HG03575 (cell line): ENCODE data around the gene RUNX2.
"Not testable (repeated sequence)": the region's sequence is repeated elsewhere in the genome, so short reads cannot be mapped to it uniquely, and the experiment has no call there.

Experiments
- ATAC-seq: cut with Tn5 transposase; IDR thresholded peaks from one replicate; pipeline ENCODE4 v1.9.1; 2021; ENCODE audit not compliant: unreplicated experiment, insufficient number of reproducible peaks, low FRiP score; ENCODE audit errors: extremely low read depth

RUNX2 gene

DNA sequence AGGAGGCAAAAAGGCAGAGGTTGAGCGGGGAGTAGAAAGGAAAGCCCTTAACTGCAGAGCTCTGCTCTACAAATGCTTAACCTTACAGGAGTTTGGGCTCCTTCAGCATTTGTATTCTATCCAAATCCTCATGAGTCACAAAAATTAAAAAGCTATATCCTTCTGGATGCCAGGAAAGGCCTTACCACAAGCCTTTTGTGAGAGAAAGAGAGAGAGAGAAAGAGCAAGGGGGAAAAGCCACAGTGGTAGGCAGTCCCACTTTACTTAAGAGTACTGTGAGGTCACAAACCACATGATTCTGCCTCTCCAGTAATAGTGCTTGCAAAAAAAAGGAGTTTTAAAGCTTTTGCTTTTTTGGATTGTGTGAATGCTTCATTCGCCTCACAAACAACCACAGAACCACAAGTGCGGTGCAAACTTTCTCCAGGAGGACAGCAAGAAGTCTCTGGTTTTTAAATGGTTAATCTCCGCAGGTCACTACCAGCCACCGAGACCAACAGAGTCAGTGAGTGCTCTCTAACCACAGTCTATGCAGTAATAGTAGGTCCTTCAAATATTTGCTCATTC lies at the start of gene RUNX2:
TSS of gene RUNX2 (plus strand) at position 375 of the 567 bp plus-strand sequence. CDS start 397 bp downstream, outside the sequence.
- no peak for ATAC-seq

DNA sequence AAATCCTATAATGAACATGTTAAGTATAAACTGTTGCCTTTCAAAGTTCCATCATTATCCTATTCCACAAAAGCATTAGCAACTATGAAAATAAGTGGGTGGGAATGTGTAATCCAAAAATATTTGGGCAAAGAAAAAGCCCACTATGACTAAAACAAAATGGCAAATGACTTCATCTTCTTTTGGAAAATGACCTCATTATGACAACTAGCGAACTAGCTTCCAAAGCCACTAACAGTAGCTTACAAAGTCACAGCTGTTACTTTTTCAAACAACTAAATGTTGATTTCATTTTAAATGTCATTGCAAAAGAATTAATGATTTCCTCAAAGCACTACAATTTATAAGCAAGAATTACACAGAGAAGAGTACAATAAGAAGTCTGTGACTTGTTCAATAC lies 49.8 kb upstream of the RUNX2 start:
- ATAC-seq, result no peak

DNA sequence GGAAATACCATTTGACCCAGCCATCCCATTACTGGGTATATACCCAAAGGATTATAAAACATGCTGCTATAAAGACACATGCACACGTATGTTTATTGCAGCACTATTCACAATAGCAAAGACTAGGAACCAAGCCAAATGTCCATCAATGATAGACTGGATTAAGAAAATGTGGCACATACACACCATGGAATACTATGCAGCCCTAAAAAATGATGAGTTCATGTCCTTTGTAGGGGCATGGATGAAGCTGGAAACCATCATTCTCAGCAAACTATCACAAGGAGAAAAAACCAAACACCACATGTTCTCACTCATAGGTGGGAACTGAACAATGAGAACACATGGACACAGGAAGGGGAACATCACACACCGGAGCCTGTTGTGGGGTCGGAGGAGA lies 41.4 kb upstream of the RUNX2 start:
- ATAC-seq, result not testable (repeated sequence)

DNA sequence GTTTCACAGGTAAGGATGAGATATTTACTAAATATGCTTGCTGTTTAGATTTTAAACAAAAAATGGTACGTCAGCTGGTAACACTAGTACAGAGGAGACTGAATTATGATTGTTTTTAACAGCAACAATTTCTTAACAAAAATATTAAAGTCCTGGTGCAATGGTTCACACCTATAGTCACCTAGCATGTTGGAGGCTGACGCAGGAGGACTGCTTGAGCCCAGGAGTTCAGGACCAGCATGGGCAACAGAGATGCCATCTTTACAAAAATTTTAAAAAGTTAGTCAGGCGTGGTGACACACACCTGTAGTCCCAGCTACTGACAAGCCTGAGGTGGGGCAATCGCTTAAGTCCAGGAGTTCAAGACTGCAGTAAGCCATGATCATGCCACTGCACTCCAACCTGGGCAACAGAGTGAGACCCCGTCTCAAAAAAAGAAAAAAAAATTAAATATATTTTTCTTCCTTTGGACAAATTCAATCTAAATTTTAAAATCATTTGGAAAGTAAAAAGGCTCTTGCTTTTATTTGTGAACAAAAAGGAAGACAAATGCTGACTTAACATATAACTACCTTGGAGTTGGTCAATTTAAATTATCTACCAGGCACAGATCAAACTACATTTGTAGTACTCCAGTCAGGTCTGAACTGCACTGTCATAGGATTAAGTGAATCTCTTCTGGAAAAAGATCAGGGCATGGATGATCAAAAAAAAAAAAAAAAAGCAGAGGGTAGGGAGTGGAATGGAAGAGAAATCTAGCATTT lies 38.2 kb upstream of the RUNX2 start:
- no peak for ATAC-seq

DNA sequence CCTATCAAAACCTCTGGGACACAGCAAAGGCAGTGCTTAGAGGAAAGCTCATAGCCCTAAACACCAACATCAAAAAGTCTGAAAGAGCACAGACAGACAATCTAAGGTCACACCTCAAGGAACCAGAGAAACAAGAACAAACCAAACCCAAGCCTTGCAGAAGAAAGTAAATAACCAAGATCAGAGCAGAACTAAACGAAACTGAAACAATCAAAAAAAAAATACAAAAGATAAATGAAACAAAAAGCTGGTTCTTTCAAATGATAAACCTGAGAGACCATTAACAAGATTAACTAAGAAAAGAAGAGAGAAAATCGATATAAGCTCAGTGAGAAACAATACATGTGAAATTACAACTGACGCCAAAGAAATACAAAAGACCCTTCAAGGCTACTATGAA lies 34.8 kb upstream of the RUNX2 start:
- ATAC-seq, result no peak

DNA sequence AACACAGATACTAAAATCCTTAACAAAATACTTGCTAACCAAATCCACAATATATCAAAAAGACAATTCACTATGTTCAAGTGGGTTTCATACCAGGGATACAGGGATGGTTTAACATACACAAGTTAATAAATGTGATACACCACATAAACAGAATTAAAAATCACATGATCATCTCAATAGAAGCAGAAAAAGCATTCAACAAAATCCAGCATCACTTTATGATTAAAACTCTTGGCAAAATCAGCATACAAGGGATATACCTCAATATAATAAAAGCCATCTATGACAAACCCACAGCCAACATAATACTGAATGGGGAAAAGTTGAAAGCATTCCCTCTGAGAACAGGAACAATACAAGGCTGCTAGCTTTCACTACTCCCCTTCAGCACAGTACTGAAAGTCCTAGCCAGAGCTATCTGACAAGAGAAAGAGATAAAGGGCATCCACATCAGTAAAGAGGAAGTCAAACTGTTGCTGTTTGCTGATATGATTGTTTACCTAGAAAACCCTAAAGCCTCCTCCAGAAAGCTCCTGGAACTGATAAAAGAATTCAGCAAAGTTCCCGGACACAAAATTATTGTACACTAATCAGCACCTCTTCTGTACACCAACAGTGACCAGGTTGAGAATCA lies 33.9 kb upstream of the RUNX2 start:
- ATAC-seq, result not testable (repeated sequence)

DNA sequence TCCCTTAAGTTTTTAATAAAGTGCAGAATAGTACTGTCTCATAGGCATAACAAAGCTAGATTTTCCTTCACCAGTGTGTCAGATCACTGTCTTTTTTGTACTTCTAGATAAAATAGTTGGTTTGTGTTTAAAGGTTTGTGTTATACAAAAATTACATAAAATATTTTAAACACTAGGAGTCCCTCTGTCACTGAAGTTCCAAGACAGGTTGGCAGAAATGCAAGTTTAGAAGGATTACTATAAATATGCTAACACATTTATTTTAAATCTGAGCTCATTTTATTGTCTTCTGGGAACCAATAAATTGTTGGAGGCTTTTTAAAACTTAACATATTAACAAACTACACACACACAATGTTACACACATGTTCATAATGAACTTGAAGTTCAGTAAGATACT lies 30.8 kb upstream of the RUNX2 start:
- no peak for ATAC-seq

DNA sequence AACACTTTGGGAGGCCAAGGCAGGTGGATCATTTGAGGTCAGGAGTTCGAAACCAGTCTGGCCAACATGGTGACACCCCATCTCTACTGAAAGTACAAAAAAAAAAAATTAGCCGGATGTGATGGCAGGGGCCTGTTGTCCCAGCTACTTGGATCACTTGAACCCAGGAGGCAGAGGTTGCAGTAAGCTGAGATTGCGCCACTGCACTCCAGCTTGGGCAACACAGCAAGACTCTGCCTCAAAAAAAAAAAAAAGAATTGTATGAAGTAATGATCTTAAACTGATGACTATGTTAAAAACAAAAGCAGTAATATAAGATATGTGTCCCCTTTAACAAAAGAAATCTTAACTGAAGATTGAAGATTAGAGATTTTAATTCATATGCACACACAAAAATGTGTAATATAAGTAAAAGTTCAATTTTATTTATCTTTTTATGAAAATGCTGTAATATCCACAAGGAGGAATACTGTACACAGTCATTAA lies 29.0 kb upstream of the RUNX2 start:
- no peak for ATAC-seq

DNA sequence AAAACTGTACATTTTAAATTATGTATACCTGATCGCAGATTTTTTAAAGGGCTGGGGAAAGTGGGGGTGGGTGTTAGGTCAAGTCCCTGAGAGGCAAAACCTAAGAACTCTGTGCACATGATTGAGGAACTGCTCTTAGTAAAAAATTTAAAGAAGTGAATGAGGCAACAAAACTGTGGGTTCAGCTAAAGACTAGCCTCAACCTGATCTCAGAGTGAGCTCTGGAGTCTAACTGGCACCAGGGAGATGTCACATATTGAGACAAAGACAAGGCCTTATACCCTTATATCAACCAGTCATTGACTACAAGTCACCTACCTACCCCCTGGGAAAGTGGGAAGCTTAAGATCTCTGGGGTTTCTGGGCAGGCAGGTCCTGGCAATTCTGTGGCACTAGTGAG lies 27.4 kb upstream of the RUNX2 start:
- ATAC-seq, result no peak

DNA sequence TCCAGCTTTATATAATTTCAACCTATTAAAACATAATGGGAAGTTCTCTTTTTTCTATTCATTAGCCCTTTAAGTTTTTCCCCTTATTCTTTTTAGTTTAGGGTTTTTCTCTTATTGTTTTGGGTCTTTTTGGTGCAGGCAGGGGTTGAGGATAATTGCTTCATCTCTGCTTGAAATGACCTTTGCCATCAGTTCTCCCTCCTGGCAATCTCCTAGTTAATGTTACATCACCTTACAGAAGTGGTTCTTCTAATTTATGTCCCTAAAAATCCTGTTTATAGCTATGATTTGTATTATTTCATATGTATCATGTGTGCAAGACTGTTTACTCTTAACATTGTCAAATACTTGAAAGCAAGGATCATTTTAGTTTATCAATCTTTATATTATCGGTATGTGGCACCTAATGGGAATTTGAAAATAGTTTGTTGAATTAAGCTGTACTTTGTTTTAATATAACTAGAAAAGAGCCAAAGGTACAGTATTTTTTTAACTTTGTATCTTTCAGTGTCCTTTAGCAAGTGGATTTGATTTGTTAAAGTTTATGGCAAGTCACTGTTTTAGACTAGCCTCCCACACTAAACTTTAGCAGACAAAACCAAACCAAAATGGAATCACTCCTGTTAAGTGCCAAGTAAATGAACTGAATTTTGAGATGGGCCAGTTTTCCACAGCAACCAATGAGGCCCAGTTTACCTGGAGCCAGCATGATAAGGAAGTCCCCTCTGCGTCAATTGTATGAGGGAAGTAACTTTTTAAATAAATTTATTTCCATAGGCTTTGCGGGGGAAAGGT lies 26.6 kb upstream of the RUNX2 start:
- no peak for ATAC-seq

DNA sequence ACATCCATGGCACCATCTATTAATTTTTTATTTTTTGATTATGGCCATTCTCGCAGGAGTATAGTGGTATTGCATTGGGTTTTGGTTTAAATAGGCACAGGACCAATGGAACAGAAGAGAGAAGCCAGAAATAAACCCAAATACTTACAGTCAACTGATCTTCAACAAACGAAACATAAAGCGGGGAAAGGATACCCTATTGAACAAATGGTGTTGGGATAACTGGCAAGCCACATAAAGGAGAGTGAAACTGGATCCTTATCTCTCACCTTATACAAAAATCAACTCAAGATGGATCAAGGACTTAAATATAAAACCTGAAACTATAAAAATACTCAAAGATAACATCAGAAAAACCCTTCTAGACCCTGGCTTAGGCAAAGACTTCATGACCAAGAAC lies 25.3 kb upstream of the RUNX2 start:
- ATAC-seq, result no peak

DNA sequence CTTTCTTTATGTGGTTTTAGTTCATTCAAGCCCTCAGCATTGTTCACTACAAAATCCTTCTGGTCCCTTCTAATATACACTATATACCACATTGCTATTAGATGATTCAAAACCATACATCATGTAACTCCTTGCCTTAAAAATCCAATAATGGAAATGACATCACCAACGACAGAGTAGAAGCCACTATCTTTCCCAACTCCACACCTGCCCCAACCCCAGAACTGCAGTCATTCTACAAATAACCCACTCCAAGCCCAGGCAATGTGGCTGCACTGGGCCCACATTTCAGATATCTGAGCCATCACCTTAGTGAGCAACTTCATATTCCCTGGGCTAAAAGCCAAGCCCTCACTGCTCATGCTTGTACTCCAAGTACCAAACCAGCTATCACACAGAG lies 22.6 kb upstream of the RUNX2 start:
- no peak for ATAC-seq

DNA sequence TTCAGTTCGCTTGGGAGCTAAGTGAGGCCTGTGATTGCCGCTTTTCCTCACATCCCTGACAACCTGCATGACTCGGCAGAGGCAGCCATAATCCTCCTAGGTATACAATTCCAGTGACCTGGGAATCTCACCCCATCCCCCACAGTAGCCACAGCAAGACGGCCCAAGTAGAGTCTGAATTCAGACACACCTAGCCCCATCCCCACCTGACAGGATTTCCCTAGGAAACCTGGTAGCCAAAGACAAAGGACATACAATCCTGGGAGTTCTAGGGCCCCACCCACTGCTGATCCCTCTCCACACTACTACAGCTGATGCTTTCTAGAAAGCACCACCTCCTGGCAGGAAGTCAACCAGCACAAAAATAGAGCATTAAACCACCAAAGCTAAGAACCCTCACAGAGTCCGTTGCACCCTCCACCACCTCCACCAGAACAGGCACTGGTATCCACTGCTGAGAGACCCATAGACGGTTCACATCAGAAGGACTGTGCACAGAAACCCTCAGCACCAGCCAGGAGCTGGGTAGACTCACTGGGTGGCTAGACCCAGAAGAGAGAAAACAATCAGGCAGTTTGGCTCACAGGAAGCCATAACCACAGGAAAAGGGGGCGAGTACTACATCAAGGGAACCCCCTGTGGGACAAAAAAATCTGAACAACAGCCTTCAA lies 17.9 kb upstream of the RUNX2 start:
- ATAC-seq, result no peak

DNA sequence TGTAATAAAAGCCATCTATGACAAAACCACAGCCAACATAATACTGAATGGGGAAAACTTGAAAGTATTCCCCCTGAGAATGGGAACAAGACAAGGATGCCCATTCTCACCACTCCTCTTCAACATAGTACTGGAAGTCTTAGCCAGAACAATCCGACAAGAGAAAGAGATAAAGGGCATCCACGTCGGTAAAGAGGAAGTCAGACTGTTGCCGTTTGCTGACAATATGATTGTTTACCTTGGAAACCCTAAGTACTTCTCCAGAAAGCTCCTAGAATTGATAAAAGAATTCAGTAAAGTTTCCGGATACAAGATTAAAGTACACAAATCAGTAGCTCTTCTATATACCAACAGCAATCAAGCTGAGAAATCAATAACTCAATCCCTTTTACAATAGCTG lies 14.0 kb upstream of the RUNX2 start:
- ATAC-seq, result no peak

DNA sequence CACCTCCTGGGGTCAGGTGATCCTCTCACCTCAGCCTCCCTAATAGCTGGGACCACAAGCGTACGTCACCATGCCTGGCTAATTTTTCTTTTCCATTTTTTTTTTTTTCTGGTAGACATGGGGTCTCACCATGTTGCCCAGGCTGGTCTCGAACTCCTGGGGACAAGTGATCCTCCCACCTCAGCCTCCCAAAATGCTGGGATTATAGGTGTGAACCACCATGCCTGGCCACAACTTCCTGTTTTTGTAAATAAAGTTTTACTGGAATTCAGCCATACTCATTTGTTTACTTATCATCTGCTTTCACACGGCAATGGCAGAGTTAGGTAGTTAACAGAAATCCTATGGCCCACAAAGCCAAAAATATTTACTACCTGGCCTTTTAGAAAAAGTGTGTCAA lies 7.8 kb upstream of the RUNX2 start:
- ATAC-seq, result no peak

DNA sequence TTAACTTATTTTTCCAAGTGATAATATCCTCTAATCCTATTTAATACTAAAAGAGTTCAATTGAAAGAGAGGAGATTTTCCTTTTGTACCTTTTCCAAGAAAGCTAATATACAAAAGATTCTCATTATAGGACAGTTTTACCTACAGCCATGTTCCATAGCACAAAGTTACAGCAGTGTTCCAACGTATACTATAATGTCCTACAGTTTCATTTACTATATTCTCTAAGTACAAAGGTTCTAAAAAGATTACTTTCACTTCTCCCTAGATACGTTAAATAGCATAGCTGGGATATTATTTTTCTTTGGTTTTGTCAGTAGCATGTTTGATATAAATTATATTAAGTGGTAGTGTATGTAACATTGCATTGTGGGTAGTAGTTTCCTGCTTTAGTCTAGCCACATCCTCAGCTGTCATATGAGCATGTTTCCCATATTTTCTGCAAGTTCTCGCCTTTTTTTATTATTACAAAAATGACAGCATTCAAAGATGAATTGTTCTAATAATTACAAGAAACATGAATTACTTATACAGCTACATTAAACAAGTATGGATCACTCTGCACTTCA lies 4.4 kb upstream of the RUNX2 start:
- ATAC-seq, result no peak

DNA sequence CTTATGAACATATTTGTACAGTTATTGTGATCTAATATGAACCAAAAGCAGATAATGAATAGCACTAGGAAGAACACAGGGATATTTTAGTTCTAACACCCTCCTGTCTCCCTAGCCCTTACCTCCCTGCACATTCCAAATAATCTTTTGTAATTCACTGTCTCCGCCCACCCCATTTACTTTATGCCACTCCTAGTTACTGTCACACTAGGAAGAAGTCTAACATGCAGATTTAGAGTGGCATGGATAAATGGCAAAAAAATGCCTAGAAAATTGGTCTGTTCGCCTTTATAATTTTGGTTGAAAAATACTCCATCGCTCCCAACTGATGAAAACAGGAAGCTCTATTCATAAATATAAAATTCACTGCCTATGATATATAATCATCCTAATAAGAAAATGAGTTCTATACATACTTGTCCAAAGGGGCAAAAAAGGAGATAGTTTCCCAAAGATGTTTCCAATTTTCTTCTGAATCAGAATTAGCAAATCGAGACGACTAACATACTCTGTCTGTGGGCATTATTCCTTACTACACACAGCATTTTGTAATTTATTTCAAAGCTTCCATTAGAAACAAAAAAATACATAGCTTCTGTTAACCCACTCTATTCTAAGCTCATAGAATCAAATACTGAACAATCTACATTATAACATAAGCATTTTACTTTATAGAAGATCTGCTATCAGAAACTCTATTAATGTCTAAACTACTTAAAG lies 1.3 kb upstream of the RUNX2 start:
- ATAC-seq, result no peak

DNA sequence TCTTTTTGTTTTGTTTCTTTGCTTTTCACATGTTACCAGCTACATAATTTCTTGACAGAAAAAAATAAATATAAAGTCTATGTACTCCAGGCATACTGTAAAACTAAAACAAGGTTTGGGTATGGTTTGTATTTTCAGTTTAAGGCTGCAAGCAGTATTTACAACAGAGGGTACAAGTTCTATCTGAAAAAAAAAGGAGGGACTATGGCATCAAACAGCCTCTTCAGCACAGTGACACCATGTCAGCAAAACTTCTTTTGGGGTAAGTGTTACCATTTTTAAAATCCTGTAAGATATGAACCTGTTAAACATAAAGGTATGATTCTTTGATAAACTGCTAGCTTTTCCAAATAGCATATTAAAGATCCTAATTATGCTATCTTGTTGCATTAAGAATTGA lies 393 bp downstream of the RUNX2 start:
- no peak for ATAC-seq
